Measurements from ENCODE around the gene TNIP3.

TNIP3 gene

GRCh38 chr4:121138039-121138825, 25.9 kb downstream of the TNIP3 start:
- DNase-seq: no peak

GRCh38 chr4:121130326-121130660, 33.8 kb downstream of the TNIP3 start:
- no peak for DNase-seq

- DNase-seq: no peak
Measured at GRCh38 chr4:121129606-121130325, 34.4 kb downstream of the TNIP3 start.

- DNase-seq: no peak
Measured at GRCh38 chr4:121127100-121127499, 37.0 kb downstream of the TNIP3 start.

- DNase-seq: no peak
Measured at GRCh38 chr4:121126449-121127006, 37.6 kb downstream of the TNIP3 start.

GRCh38 chr4:121125498-121125885, 38.6 kb downstream of the TNIP3 start:
- DNase-seq: no peak

- DNase-seq: no peak
Measured at GRCh38 chr4:121122661-121123060, 41.5 kb downstream of the TNIP3 start.

GRCh38 chr4:121119715-121120114, 44.4 kb downstream of the TNIP3 start:
- no peak for DNase-seq

GRCh38 chr4:121118344-121118743, 45.8 kb downstream of the TNIP3 start:
- DNase-seq: no peak

- DNase-seq: no peak
Measured at GRCh38 chr4:121114756-121115155, 49.4 kb downstream of the TNIP3 start.

- no peak for DNase-seq
Measured at GRCh38 chr4:121112530-121112929, 51.6 kb downstream of the TNIP3 start.

GRCh38 chr4:121108557-121108956, 55.6 kb downstream of the TNIP3 start:
- DNase-seq: no peak

GRCh38 chr4:121107507-121107906, 56.6 kb downstream of the TNIP3 start:
- no peak for DNase-seq

GRCh38 chr4:121100093-121100775, 63.9 kb downstream of the TNIP3 start:
- DNase-seq: no peak

GRCh38 chr4:121098266-121098665, 65.9 kb downstream of the TNIP3 start:
- DNase-seq: no peak

- DNase-seq: no peak
Measured at GRCh38 chr4:121096629-121097028, 67.5 kb downstream of the TNIP3 start.

GRCh38 chr4:121096191-121096590, 67.9 kb downstream of the TNIP3 start:
- no peak for DNase-seq

- no peak for DNase-seq
Measured at GRCh38 chr4:121094297-121094966, 69.7 kb downstream of the TNIP3 start.

- DNase-seq: no peak
Measured at GRCh38 chr4:121093261-121093660, 70.9 kb downstream of the TNIP3 start.

GRCh38 chr4:121091941-121092340, 72.2 kb downstream of the TNIP3 start:
- DNase-seq: no peak

GRCh38 chr4:121088867-121089266, 75.3 kb downstream of the TNIP3 start:
- DNase-seq: no peak
